ENCODE data around the gene AP4E1.
"Not testable (repeated sequence)": the region's sequence is repeated elsewhere in the genome, so short reads cannot be mapped to it uniquely, and the experiment has no call there.

Gene AP4E1

DNA sequence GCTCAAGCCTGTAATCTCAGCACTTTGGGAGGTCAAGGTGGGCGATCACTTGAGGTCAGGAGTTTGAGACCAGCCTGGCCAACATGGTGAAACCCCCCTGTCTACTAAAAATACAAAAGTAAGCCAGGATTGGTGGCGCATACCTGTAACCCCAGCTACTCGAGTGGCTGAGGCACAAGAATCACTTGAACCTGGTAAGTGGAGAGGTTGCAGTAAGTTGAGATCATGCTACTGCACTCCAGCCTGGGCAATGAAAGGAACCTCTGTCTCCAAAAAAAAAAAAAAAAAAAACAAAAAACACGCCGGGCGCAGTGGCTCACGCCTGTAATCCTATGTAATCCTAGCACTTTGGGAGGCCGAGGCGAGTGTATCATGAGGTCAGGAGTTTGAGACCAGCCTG lies 18.9 kb upstream of the AP4E1 start:
- DNase-seq (ENCODE audit: low spot score): no peak

DNA sequence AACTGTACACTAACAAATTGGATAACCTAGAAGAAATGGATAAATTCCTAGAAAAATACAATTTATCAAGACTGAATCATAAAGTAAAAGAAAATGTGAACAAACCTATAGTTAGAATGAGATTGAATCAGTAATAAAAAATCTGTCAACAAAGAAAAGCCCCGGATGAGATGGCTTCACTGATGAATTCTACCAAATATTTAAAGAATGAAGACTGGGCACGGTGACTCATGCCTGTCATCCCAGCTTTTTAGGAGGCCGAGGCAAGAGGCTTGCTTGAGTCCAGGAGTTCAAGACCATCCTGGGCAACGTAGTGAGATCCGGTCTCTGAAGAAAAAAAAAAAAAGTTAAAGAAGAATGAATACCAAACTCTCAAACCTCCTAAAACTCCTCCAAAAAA lies 17.7 kb upstream of the AP4E1 start:
- no peak for DNase-seq (ENCODE audit: low spot score)

DNA sequence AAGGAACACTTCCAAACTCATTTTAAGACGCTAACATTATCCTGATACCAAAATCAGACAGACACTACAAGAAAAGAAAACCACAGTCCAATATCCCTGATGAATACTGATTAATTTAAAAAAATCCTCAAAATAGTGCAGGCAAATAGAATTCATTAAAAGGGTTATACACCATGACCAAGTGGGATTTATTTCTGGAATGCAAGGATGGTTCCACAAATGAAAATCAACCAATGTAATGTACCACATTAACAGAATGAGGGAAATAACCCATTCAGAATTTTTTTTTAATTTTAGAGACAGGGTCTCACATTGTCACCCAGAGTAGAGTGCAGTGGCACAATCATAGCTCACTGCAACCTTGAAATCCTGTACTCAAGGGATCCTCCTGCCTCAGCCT lies 17.3 kb upstream of the AP4E1 start:
- no peak for DNase-seq (ENCODE audit: low spot score)

- no peak for DNase-seq (ENCODE audit: low spot score)
Measured at GRCh38 chr15:50893976-50894375, 14.5 kb upstream of the AP4E1 start.

DNA sequence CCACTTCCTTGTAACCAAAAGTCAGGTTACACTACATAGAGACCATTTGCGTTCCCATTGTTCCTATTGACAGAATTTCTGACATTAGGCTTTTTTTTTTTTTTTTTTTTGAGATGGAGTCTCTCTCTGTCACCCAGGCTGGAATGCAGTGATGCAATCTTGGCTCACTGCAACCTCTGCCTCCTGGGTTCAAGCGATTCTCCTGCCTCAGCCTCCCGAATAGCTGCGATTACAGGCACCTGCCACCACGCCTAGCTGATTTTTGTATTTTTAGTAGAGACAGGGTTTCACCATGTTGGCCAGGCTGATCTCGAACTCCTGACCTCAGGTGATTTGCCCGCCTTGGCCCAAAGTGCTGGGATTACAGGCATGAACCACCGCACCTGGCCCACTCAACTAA lies 7.1 kb upstream of the AP4E1 start:
- not testable (repeated sequence) for DNase-seq (ENCODE audit: low spot score)

DNA sequence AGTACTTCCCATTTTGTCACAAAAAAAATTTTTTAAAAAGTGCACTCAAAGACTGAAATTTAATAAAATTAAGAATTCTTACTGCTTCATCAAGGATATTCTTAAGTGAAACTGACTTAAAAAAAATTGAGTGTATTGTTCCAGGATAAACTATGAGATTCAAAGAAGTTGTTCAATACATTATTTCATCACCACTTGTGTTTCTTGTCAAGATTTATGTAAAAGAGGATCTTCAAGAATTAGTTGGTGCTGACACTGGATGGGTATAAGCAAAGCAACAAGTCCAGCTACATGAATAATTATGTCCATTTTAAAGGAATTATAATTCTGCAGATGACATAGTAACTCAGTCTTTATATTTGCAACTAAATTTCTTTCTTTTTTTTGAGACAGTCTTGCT lies 4.3 kb upstream of the AP4E1 start:
- DNase-seq (ENCODE audit: low spot score): no peak

DNA sequence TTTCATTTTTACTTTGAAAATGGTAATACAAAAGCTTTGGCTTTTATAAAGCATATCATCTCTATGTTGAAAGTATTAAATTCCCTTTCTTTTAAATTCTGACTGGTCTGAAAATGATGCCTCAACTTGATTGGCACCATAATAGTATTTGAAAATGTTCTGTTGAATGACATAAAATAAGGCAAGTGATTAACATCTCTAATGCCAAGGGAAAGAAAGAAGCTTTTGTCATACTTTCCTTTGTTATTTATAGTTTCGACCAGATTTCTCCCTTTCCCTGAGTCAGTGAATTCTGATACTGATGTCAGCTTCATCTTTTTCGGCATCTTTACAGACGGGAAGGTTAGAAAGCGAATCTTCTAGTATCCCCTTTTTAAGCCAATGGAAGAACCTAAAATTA lies 3.4 kb upstream of the AP4E1 start:
- DNase-seq (ENCODE audit: low spot score): no peak

- peak; percentile 27 for DNase-seq (ENCODE audit: low spot score)
Measured at GRCh38 chr15:50906954-50907600, 1.4 kb upstream of the AP4E1 start.

- DNase-seq (ENCODE audit: low spot score): peak; percentile 57
Measured at GRCh38 chr15:50907601-50908208, 778 bp upstream of the AP4E1 start.

GRCh38 chr15:50909010-50909317 lies 481 bp downstream of the AP4E1 start:
- DNase-seq (ENCODE audit: low spot score): no peak

DNA sequence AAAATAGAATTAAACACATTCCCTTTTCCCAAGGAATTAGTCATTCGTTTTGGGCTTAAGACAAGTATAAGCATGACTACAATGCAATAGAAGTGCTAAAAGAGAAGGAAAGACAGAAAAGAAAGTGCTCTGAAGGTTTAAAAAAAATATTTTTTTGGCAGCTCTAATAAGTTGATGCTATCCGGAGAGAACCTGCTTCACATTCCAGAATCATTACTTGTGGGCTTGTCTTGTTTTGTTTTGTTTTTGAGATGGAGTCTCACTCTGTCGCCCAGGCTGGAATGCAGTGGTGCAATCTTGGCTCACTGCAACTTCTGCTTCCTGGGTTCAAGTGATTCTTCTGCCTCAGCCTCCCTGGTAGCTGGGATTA lies 1.9 kb downstream of the AP4E1 start:
- not testable (repeated sequence) for DNase-seq (ENCODE audit: low spot score)

DNA sequence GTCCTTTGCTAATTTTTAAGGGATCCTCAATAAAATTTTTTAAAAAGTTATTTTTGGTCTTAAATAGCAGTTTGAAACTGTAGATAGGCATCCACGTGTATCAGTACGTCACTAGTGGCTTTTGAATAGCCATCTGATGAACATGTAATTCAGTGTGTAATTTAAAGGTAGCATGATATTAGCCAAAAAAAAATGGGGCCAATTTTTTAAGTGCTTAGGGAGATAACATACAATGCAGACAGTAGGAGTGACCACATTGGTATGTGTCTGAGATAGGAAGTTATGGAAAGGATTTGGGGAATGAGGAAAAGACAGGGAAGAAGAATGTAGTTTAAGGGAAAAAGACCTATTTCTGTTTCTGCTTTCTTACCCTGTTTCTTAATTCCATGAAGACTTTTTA lies 2.5 kb downstream of the AP4E1 start:
- no peak for DNase-seq (ENCODE audit: low spot score)

GRCh38 chr15:50911621-50912020 lies 3.1 kb downstream of the AP4E1 start:
- no peak for DNase-seq (ENCODE audit: low spot score)

- DNase-seq (ENCODE audit: low spot score): no peak
Measured at GRCh38 chr15:50916400-50916799, 7.9 kb downstream of the AP4E1 start.

DNA sequence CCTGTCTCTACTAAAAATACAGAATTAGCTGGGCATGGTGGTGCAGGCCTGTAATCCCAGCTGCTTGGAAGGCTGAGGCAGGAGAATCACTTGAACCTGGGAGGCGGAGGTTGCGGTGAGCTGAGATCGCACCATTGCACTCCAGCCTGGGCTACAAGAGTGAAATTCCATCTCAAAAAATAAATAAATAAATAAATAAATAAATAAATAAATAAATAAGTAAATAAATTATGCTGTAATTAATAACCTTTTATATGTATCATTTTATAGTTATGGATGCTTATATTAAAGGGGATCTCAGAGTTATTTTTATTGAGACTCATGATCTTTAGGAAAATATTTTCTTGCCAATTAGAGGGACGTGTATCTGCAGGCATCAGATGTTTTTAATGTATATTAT lies 10.9 kb downstream of the AP4E1 start:
- not testable (repeated sequence) for DNase-seq (ENCODE audit: low spot score)

DNA sequence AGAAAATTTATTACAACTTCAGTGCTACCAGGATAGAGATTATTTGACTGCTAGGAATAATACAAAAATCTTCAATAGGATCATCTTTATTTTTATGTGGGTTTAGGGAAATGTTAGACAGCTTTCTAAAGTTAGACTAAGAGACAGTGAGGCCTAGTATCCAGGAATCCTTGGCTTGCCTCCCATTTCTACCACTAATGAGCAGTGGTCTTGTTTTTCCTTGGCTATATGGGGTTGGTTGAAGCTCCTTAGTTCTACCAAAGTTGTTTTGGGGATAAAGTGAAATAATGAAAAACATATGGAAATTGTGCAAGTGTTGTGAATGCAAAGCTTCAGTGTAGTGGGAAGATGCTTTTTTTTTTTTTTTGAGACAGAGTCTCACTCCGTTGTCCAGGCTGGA lies 16.8 kb downstream of the AP4E1 start:
- DNase-seq (ENCODE audit: low spot score): no peak

DNA sequence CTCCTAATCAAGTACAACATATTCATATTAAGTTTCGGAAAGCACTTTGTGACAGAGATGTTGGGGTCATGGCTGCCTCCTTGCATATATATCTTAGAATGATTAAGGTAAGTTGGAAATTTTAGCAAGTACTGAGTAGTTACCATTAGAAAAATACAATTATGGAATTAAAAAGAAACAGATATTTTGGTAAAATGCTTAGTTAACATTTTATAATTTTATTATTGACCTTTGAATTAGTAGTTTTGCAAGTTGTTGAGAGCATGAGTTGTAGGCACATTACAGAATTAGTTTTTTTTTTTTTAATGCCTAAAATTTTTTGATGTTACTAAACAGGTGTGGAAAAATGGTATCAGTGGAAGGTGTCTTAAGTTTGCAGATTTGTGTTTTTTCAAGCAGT lies 20.6 kb downstream of the AP4E1 start:
- no peak for DNase-seq (ENCODE audit: low spot score)

DNA sequence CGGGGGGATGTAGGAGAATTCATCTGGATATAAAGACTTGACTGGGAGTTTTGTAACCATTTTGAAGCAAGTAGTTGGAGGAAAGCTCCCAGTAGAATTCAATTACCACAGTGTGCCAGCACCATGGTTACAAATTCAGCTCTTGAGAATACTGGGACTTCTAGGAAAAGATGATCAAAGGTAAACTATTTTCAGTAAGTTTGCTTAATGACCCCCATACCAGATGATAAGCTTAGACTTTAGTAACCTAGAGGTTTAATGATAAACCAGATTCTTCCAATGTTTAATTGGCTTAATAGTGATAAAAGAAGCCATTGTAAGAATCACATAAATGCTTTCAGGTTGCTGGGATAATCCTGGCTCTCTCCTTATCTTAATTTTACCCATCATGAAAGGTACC lies 22.3 kb downstream of the AP4E1 start:
- DNase-seq (ENCODE audit: low spot score): no peak

DNA sequence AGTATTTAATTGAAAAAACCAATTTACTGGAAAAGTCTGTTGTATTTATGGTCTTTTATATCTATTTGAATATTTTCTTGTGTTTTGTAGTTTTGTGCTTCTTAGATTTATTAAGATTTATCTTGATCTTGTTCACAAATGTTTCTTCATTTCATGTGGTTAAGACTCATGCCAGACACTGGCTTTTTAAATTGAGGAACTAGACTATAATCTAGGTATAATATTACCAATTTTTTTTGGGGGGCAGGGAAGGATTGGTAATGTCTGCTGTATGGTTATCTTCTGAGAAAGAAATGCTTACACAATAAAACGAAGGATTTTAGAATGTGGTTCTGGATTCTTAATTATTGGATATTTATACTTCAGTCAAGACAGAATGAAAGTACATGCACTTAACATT lies 24.9 kb downstream of the AP4E1 start:
- DNase-seq (ENCODE audit: low spot score): no peak

GRCh38 chr15:50938525-50938924 lies 30.0 kb downstream of the AP4E1 start:
- DNase-seq (ENCODE audit: low spot score): no peak

DNA sequence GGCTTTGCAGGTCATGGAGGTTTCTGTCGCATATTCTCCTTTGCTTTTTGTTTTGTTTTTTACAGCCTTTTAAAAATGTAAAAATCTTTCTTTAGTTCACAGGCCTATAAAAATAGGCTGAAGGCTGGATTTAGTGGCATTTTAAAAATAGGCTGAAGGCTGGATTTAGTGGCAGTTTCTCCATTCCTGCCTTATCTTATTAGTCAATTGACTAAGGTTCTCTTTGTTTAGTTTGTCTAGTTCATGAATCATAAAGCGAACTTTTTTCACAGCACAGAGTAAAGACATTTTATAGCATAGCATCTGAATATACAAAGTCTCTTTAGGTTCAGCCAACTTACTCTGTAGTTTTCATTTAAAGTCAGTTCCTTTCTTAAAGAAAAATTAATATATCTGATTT lies 31.4 kb downstream of the AP4E1 start:
- DNase-seq (ENCODE audit: low spot score): no peak

DNA sequence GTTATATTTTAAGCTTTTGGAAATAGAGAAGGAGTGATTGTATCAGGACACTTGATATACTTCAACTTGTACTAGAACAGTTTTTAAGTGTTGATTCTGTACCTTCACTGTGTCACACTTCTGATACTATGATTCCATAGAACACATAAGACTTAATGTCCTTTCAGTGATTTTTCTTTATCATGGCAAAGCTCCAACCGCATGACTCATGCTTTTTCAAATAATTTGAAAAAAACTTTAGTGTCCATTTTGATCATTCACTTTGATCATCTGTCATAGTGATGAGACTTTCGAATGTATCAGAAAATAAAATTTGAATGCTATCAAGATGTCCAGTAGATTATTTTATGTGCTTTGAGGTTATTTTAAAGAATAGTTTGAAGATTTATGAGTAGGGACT lies 32.0 kb downstream of the AP4E1 start:
- no peak for DNase-seq (ENCODE audit: low spot score)

DNA sequence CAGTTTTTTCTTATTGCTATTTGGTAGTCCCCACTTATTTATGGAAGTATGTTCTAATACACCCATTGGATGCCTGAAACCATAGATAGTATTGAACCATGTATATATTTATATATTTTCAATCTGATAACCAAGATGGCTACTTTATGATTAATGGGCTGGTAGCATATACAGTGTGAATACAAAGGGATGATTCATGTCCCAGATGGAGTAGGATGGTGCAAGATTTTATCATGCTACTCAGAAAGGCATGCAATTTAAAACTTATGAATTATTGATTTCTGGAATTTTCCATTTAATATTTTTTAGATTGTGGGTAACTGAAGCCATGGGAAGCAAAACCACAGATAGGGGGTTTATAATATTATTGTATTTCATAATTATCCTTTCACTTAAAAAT lies 35.2 kb downstream of the AP4E1 start:
- no peak for DNase-seq (ENCODE audit: low spot score)

DNA sequence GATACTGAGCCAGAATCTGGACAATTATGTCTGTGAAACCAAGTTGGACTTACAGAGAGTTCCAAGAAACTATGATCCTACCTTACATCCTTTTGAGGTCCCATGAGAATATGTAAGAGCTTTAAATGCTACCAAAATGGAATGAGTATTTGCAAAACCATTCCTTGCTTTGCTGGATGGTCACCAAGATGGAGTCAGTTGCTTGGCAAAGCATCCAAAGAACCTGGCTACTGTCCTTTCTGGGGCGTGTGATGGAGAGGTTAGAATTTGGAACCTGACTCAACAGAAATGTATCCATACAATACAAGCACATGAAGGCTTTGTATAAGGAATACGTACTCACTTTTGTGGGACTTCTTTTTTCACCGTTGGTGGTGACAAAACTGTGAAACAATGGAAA lies 36.2 kb downstream of the AP4E1 start:
- DNase-seq (ENCODE audit: low spot score): no peak

- no peak for DNase-seq (ENCODE audit: low spot score)
Measured at GRCh38 chr15:50945725-50946124, 37.2 kb downstream of the AP4E1 start.

Measured in hematopoietic multipotent progenitor cell treated with erythropoietin and hydrocortisone succinate and interleukin-3 and kit ligand, for 15 days (in vitro differentiated cells).